CD4-positive, alpha-beta T cell treated with Interleukin-10 for 1 hour (primary cell): ENCODE results near the gene ZNF440.
"Not testable (repeated sequence)": the region's sequence is repeated elsewhere in the genome, so short reads cannot be mapped to it uniquely, and the experiment has no call there.

Experiments used
- DNase-seq: peaks from one replicate; pipeline ENCODE4 v3.0.0-alpha.2; 2020

Gene ZNF440

GRCh38 chr19:11828957-11829876 lies 15.1 kb downstream of the ZNF440 start:
- not testable (repeated sequence) for DNase-seq

GRCh38 chr19:11832253-11832912 lies 18.3 kb downstream of the ZNF440 start:
- no peak for DNase-seq

- no peak for DNase-seq
Observed at GRCh38 chr19:11833541-11833940, 19.5 kb downstream of the ZNF440 start.

- not testable (repeated sequence) for DNase-seq
Observed at GRCh38 chr19:11835626-11836066, 21.6 kb downstream of the ZNF440 start.

- no peak for DNase-seq
Observed at GRCh38 chr19:11843722-11844121, 29.6 kb downstream of the ZNF440 start.

- not testable (repeated sequence) for DNase-seq
Observed at GRCh38 chr19:11847615-11848014, 33.5 kb downstream of the ZNF440 start.

- no peak for DNase-seq
Observed at GRCh38 chr19:11848200-11848593, 34.1 kb downstream of the ZNF440 start.

- peak; percentile 90 for DNase-seq
Observed at GRCh38 chr19:11848594-11849469, 34.8 kb downstream of the ZNF440 start, which contains the start of gene ZNF439. Gene ZNF439, plus strand, starts transcription at chr19:11848726. Its CDS starts 142 bp downstream, at chr19:11848868.

GRCh38 chr19:11850289-11850688 lies 36.2 kb downstream of the ZNF440 start:
- DNase-seq, result not testable (repeated sequence)

GRCh38 chr19:11853358-11853757 lies 39.3 kb downstream of the ZNF440 start:
- no peak for DNase-seq

GRCh38 chr19:11856596-11857250 lies 42.6 kb downstream of the ZNF440 start:
- DNase-seq, result no peak

GRCh38 chr19:11860721-11861120 lies 46.6 kb downstream of the ZNF440 start:
- no peak for DNase-seq

- DNase-seq, result no peak
Observed at GRCh38 chr19:11861301-11861700, 47.2 kb downstream of the ZNF440 start.

GRCh38 chr19:11867766-11868165 lies 53.7 kb downstream of the ZNF440 start:
- DNase-seq, result not testable (repeated sequence)

- no peak for DNase-seq
Observed at GRCh38 chr19:11868188-11868587, 54.1 kb downstream of the ZNF440 start.

GRCh38 chr19:11872624-11873023 lies 58.6 kb downstream of the ZNF440 start:
- DNase-seq, result no peak

- no peak for DNase-seq
Observed at GRCh38 chr19:11873762-11874161, 59.7 kb downstream of the ZNF440 start.

- peak; percentile 45 for DNase-seq
Observed at GRCh38 chr19:11879687-11880266, 65.7 kb downstream of the ZNF440 start.

GRCh38 chr19:11880598-11880997 lies 66.5 kb downstream of the ZNF440 start:
- DNase-seq, result no peak

GRCh38 chr19:11881151-11881800 lies 67.2 kb downstream of the ZNF440 start:
- peak; percentile 73 for DNase-seq

- no peak for DNase-seq
Observed at GRCh38 chr19:11882606-11883005, 68.5 kb downstream of the ZNF440 start.
